HAP-1 (cell line): ENCODE results near the gene CADPS2.

Experiments
- DNase-seq, 2 experiments: peaks; one replicate each; pipeline ENCODE4 v3.0.0-alpha.2; 2016 to 2020; ENCODE audit warnings: low spot score in 2 of 2
- H3K27me3 ChIP-seq: fragments of 250-450 bp; sonication (Bioruptor Pico); 2 replicates; pipeline ENCODE4 v1.5.1; 2020; ENCODE audit warnings: low read depth, mild to moderate bottlenecking, moderate library complexity
- H3K36me3 ChIP-seq: fragments of 250-450 bp; sonication (Bioruptor Pico); replicated peaks from 2 replicates; pipeline ENCODE4 v1.5.1; 2020; ENCODE audit warnings: mild to moderate bottlenecking
- H3K4me1 ChIP-seq: fragments of 250-450 bp; sonication (Bioruptor Pico); 2 replicates; pipeline ENCODE4 v1.5.1; 2020; ENCODE audit warnings: mild to moderate bottlenecking
- H3K4me3 ChIP-seq: fragments of 250-450 bp; sonication (Bioruptor Pico); 2 replicates; pipeline ENCODE4 v1.5.1; 2020; ENCODE audit warnings: mild to moderate bottlenecking, moderate library complexity
- H3K9me3 ChIP-seq: fragments of 250-450 bp; sonication (Bioruptor Pico); 2 replicates; pipeline ENCODE4 v1.5.1; 2020; ENCODE audit warnings: mild to moderate bottlenecking, moderate library complexity
- in situ Hi-C: fragments of 300-500 bp; cut with MboI; formaldehyde crosslinking; loops from 3 replicates; pipeline ENCODE4 v1.14.3; 2020; ENCODE audit warnings: low sequenced_read_pairs, inconsistent platforms, mixed read lengths

CADPS2 gene

GRCh38 chr7:122316467-122317388 is 569.5 kb downstream of the CADPS2 start:
- DNase-seq = no peak
- Histone ChIP-seq H3K9me3 (no peaks in the 10 kb centered on the region), H3K36me3 (no peaks in the 10 kb centered on the region), H3K4me3 (no peak overlapping the region), H3K4me1 (no peaks in the 10 kb centered on the region), H3K27me3 (no peaks in the 10 kb centered on the region)
- in situ Hi-C loops = no loop called here

DNA sequence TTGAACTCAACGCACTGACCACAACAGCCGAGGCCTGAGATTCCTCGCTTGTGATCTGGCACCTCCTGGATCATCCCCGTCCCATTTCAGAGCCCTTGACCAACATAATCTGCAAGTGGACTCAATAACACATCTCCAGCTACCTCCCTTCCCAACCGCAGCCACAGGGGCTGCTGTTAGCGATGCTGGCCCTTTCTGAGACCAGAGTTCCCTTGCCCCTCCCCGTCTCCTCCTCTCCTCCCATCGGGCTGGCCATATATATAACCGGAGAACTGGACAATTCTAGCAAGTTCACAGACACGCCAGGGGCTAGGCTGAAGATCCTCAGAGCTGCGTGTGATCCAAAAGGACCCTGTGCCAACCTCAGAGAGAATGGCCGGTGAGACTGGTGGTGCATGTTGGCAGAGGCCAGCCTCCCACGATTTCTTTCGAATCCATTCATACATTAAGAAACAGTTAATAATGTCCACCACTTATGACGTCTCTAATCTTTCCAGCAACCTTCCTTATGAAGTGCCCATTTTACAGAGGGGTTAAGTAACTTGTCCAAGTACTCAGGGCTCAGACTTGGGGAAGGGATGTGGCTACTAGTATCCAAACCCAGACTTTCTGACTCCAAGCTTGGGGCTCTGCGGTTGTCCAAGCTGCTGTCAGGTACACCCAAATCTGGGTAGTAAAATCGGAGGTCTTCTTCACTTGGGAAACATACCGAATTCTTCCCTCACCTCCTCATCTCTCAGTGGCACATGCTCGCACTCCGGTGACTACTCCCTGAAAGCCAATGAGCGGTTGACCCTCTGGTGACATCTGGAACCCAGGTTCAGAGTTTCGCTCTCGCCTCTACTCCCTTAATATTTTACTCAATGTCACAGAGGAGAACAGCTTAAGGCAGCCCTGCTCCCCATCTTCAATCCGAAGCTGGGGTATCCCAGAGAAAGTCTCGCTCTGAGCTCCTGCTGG is 570.5 kb downstream of the CADPS2 start:
- in situ Hi-C loops = no loop called here
- Histone ChIP-seq H3K4me3 (no peak overlapping the region), H3K4me1 (peaks cover 6% of the 10 kb centered on the region), H3K36me3 (no peaks in the 10 kb centered on the region), H3K27me3 (no peaks in the 10 kb centered on the region), H3K9me3 (no peaks in the 10 kb centered on the region)
- no peak for DNase-seq

- in situ Hi-C loops = no loop called here
- Histone ChIP-seq H3K36me3 (no peaks in the 10 kb centered on the region), H3K4me3 (no peak overlapping the region), H3K27me3 (no peaks in the 10 kb centered on the region), H3K4me1 (peaks cover 6% of the 10 kb centered on the region), H3K9me3 (no peaks in the 10 kb centered on the region)
- DNase-seq = no peak
These were observed 572.0 kb downstream of the CADPS2 start for GRCh38 chr7:122314284-122314683.

- H3K4me3 ChIP-seq = no peak overlapping the region
- H3K4me1 ChIP-seq = peaks cover 13% of the 10 kb centered on the region
- in situ Hi-C loops = no loop called here
- no peak for DNase-seq
- H3K9me3 ChIP-seq = no peaks in the 10 kb centered on the region
- no peaks in the 10 kb centered on the region for H3K27me3 ChIP-seq
- H3K36me3 ChIP-seq = no peaks in the 10 kb centered on the region
These were observed 573.5 kb downstream of the CADPS2 start for GRCh38 chr7:122312789-122313188.

DNA sequence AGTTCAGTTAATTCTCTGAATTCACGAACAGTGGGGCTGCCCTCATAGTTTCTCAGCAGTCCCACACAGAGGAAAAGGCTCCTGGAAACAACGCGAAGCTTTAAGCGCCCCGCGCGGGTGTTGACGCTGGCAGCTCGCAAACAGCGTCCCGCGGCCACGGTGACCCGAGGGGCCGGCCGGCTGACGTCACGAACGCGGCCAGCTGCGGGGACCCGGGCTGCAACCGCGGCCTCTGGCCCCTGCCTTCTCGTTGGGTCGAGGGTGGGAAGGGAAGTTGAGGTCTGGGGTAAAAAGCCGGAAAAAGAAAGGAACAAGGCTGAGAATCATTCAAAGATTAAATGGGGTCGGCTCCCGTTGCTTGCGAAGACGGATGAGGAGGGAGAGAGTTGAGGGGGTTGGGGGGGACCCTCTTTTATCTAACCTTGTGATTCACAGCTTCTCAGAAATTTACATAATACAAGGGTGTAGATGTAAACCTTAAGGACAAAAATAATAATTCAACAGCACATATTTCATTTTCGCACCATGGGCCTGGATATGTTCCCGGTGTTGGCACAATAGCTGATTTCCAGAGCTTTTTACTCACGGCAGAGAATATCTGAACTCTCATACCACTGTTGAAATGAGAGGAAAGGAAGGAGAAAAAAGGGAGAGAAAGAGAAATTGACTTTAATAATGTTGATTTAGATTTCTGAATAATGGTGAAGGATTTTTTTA is 574.4 kb downstream of the CADPS2 start:
- Histone ChIP-seq H3K9me3 (no peaks in the 10 kb centered on the region), H3K27me3 (no peaks in the 10 kb centered on the region), H3K36me3 (no peaks in the 10 kb centered on the region), H3K4me1 (peaks cover 17% of the 10 kb centered on the region), H3K4me3 (no peak overlapping the region)
- DNase-seq = no peak
- in situ Hi-C loops = no loop called here

DNA sequence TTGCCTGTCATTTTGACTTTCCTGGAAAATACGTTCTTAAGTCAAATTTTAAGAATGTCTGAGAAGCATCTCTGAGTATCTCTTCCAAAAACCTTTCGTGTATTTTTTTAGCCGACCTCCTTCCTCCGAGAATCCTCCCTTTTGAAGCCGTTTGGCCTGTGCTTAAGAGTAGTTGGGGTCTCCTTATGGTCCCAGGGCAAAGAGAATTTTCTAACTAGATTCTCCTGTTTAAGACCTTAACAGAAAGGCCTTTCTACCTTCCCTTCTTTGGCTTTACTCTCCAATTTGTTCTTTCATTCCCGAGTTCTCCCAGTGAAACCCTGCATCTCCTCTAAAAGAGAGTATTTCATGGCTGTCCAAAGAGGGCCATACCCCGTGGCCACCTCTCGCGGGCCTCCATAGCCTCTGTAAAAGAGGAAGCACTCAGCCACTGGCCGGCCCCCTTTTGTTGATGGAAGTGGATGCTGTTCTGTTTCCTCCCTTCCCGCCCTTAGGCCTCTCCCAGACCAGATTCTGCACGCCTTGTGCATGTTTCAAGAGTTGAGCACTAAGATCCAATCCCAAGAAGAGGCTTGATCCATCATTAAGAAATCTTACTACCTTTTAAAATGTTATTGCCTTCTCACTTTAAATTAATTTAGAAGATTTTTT is 575.1 kb downstream of the CADPS2 start:
- peak overlapping the region; percentile 49 for H3K4me3 ChIP-seq
- DNase-seq = peak in 1 of 2 experiments; percentile 47
- peaks cover 17% of the 10 kb centered on the region for H3K4me1 ChIP-seq
- H3K36me3 ChIP-seq = no peaks in the 10 kb centered on the region
- in situ Hi-C loops = no loop called here
- peaks cover 3% of the 10 kb centered on the region; the same call in 1 of the 2 replicates for H3K9me3 ChIP-seq
- H3K27me3 ChIP-seq = no peaks in the 10 kb centered on the region

- H3K36me3 ChIP-seq = no peaks in the 10 kb centered on the region; the same call in 1 of the 2 replicates
- peaks cover 17% of the 10 kb centered on the region for H3K4me1 ChIP-seq
- no peaks in the 10 kb centered on the region for H3K27me3 ChIP-seq
- H3K4me3 ChIP-seq = peak overlapping the region; percentile 49
- in situ Hi-C loops = no loop called here
- peaks cover 3% of the 10 kb centered on the region; the same call in 1 of the 2 replicates for H3K9me3 ChIP-seq
- peak; percentile 60 to 83 for DNase-seq
These were observed 575.9 kb downstream of the CADPS2 start for GRCh38 chr7:122310119-122311021.

- in situ Hi-C loops = no loop called here
- Histone ChIP-seq H3K4me3 (peak overlapping the region; percentile 49), H3K9me3 (peaks cover 3% of the 10 kb centered on the region; the same call in 1 of the 2 replicates), H3K27me3 (no peaks in the 10 kb centered on the region), H3K4me1 (peaks cover 17% of the 10 kb centered on the region), H3K36me3 (no peaks in the 10 kb centered on the region; the same call in 1 of the 2 replicates)
- peak; percentile 21 to 35 for DNase-seq
These were observed 576.8 kb downstream of the CADPS2 start for GRCh38 chr7:122309421-122309820.

DNA sequence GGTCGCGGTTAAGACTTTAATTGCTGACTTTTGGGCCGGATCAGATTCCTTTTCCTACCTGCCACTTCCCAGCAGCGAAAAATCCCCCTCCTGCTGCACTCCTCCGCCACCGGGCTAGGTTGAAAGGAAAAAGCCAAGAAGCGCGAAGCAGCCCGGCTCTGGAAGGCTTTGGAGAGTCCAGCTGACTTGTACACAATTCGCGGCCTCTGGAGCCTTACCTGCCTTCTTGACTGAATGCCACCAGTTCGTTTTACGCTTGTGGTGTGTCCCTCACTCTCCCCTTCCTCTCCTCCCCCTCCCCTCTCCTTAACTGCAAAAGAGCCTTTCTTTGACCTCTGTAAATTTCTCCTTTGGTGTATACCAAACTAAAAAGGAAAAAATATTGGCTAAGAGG is 579.0 kb downstream of the CADPS2 start:
- Histone ChIP-seq H3K27me3 (no peaks in the 10 kb centered on the region), H3K9me3 (peaks cover 3% of the 10 kb centered on the region; the same call in 1 of the 2 replicates), H3K36me3 (no peaks in the 10 kb centered on the region; the same call in 1 of the 2 replicates), H3K4me3 (no peak overlapping the region), H3K4me1 (peaks cover 17% of the 10 kb centered on the region)
- peak in 1 of 2 experiments; percentile 42 for DNase-seq
- in situ Hi-C loops = no loop called here

DNA sequence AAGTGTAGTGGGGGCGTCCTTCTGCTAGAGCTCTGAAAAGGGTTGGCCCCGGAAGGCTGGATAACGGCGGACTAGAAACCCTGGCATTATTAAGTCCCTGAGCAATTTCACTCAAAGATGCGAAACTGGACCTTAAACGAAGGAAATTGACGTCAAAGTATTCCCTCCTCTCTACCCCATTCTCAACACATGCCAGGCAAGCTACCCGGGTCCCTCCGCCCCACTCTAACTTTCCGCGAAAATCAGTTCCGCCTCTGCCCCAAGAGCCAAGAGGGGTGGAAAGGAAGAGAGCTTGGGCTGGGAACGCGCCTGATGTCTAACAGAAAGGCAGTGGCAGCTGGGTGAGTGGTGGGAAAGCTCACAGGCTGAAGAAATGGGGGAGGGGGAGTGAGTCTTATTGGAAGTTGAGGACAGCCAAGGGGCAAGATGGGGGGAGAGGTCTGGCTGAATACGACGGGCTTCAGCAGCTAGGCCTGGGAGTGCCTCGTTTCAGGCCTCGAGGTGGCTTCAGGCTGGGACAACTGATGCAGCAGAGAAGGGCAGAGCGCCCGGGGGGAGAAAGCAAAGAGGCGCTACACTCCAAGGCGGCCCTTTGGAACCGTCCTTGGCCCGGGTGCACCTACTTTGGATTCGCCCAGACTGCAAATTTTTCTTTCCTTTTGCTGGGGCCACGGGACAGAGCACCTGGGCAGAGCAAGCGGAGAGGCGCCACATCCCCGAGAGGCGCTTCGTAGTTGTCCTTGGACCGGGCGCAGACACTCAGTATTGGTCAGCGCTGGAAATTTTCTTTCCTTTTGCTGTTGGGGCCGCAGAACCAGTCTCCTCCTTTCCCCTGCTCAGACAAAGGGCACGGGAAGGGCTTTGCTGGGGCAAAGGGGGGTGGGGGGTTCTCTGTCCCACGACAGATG is 579.7 kb downstream of the CADPS2 start:
- Histone ChIP-seq H3K9me3 (peaks cover 3% of the 10 kb centered on the region; the same call in 1 of the 2 replicates), H3K4me1 (peaks cover 17% of the 10 kb centered on the region), H3K27me3 (no peaks in the 10 kb centered on the region), H3K36me3 (peaks cover 4% of the 10 kb centered on the region), H3K4me3 (no peak overlapping the region)
- DNase-seq = no peak
- in situ Hi-C loops = no loop called here

DNA sequence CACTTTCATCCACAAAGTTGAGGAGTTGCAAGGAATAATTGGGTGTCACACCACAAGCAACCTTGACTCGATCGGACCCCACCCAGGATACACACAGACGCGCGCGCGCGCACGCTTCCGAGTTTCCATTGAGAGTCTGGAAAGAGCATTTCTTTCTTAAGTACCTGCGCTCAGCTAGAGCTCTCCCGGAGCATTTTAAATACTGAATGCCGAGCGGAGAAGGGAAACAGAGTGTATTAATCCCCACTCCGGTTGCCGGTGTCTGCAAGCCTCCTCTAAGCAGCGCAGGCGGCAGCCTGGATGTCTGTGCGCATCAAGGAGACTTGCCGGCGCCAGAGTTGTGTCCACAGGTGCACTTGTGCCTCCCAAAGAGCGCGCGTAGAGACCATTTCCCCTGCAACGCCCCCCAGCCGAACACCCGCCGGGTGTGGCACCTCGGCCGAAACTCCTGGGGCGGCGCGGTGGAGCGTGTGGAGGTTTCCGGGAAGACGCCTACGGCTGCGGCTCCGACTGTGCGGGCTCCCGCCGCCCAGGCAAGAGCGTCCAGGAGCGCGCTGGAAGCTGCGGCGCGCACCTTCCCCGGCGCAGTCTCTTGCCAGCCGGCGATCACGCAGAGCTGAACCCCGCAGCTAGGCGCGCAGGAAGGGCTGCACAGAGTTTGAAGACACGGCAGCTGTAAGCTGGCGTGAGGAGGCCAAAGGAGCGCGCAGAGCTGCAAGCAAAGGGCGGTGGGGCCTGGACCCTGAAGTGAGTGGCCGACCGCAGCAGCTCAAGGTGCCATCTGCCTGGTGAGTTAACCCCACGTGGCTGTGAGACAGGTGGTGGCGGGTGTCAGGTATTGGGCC is 580.6 kb downstream of the CADPS2 start:
- DNase-seq = no peak
- Histone ChIP-seq H3K27me3 (no peaks in the 10 kb centered on the region), H3K36me3 (peaks cover 13% of the 10 kb centered on the region), H3K4me1 (peaks cover 10% of the 10 kb centered on the region), H3K4me3 (no peak overlapping the region), H3K9me3 (peaks cover 3% of the 10 kb centered on the region; the same call in 1 of the 2 replicates)
- in situ Hi-C loops = no loop called here
